HG03520 (cell line): ENCODE data around the gene TCERG1L.
"Not testable (repeated sequence)": the region's sequence is repeated elsewhere in the genome, so short reads cannot be mapped to it uniquely, and the experiment has no call there.

Experiments used
- ATAC-seq: cut with Tn5 transposase; IDR thresholded peaks from one replicate; pipeline ENCODE4 v1.9.1; 2021; ENCODE audit warnings: mild to moderate bottlenecking, moderate library complexity; ENCODE audit not compliant: unreplicated experiment

TCERG1L gene

GRCh38 chr10:131250454-131251145 is 60.9 kb downstream of the TCERG1L start:
- no peak for ATAC-seq

GRCh38 chr10:131249955-131250344 is 61.6 kb downstream of the TCERG1L start:
- ATAC-seq = no peak

GRCh38 chr10:131249238-131249954 is 62.1 kb downstream of the TCERG1L start:
- no peak for ATAC-seq

GRCh38 chr10:131248376-131249165 is 63.0 kb downstream of the TCERG1L start:
- ATAC-seq = no peak

- no peak for ATAC-seq
Measured at GRCh38 chr10:131247873-131248272, 63.6 kb downstream of the TCERG1L start.

GRCh38 chr10:131246775-131247174 is 64.7 kb downstream of the TCERG1L start:
- ATAC-seq = no peak

GRCh38 chr10:131246089-131246488 is 65.4 kb downstream of the TCERG1L start:
- ATAC-seq = no peak

GRCh38 chr10:131245475-131246059 is 66.0 kb downstream of the TCERG1L start:
- no peak for ATAC-seq

- ATAC-seq = no peak
Measured at GRCh38 chr10:131244836-131245235, 66.7 kb downstream of the TCERG1L start.

- no peak for ATAC-seq
Measured at GRCh38 chr10:131243076-131243475, 68.4 kb downstream of the TCERG1L start.

- ATAC-seq = no peak
Measured at GRCh38 chr10:131242007-131242406, 69.5 kb downstream of the TCERG1L start.

GRCh38 chr10:131240691-131241090 is 70.8 kb downstream of the TCERG1L start:
- no peak for ATAC-seq

- no peak for ATAC-seq
Measured at GRCh38 chr10:131239926-131240325, 71.6 kb downstream of the TCERG1L start.

- ATAC-seq = no peak
Measured at GRCh38 chr10:131239450-131239849, 72.1 kb downstream of the TCERG1L start.

GRCh38 chr10:131238669-131239280 is 72.7 kb downstream of the TCERG1L start:
- ATAC-seq = no peak

GRCh38 chr10:131237991-131238651 is 73.4 kb downstream of the TCERG1L start:
- ATAC-seq = no peak

- ATAC-seq = not testable (repeated sequence)
Measured at GRCh38 chr10:131234606-131235005, 76.9 kb downstream of the TCERG1L start.

GRCh38 chr10:131233611-131234258 is 77.8 kb downstream of the TCERG1L start:
- ATAC-seq = no peak

GRCh38 chr10:131231965-131232541 is 79.5 kb downstream of the TCERG1L start:
- no peak for ATAC-seq
